Osteocyte (in vitro differentiated cells): ENCODE results near the gene CTDSPL. TPM values are rescaled to one million over a fixed set of nuclear protein-coding genes. Genes with fewer than 3 reads are reported as not detected.

Source experiments
- DNase-seq: peaks from one replicate; pipeline ENCODE4 v3.0.0; 2021; ENCODE audit warnings: mixed read lengths; ENCODE audit not compliant: unreplicated experiment; ENCODE audit errors: extremely low spot score
- H3K27ac Mint-ChIP-seq: one replicate; pipeline ENCODE4 v1.8.0; 2021; ENCODE audit warnings: mild to moderate bottlenecking, mixed read lengths; ENCODE audit not compliant: unreplicated experiment
- H3K27me3 Mint-ChIP-seq: one replicate; pipeline ENCODE4 v1.8.0; 2021; ENCODE audit warnings: mixed read lengths; ENCODE audit not compliant: unreplicated experiment
- H3K36me3 Mint-ChIP-seq: one replicate; pipeline ENCODE4 v1.8.0; 2021; ENCODE audit warnings: mixed read lengths; ENCODE audit not compliant: unreplicated experiment
- H3K4me1 Mint-ChIP-seq: one replicate; pipeline ENCODE4 v1.8.0; 2021; ENCODE audit warnings: mixed read lengths; ENCODE audit not compliant: unreplicated experiment
- H3K4me3 Mint-ChIP-seq: one replicate; pipeline ENCODE4 v1.8.0; 2021; ENCODE audit warnings: mild to moderate bottlenecking, moderate library complexity, mixed read lengths; ENCODE audit not compliant: unreplicated experiment
- H3K9me3 Mint-ChIP-seq: one replicate; pipeline ENCODE4 v1.8.0; 2021; ENCODE audit warnings: mixed read lengths; ENCODE audit not compliant: unreplicated experiment
- total RNA-seq: library from RNA; stranded (reverse); gene quantifications from 2 replicates; pipeline ENCODE4 v1.2.1, GENCODE V29; 2021
- TF ChIP-seq, protein P1 (sequence below): fragments of 200-600 bp; sonication (generic); IDR thresholded peaks from 2 replicates; pipeline ENCODE4 v1.5.0; 2021; ENCODE audit warnings: antibody characterized with exemption, mild to moderate bottlenecking, moderate library complexity

Gene CTDSPL
- total RNA-seq, 1 donor from 2014 or later: 71.6 TPM

DNA sequence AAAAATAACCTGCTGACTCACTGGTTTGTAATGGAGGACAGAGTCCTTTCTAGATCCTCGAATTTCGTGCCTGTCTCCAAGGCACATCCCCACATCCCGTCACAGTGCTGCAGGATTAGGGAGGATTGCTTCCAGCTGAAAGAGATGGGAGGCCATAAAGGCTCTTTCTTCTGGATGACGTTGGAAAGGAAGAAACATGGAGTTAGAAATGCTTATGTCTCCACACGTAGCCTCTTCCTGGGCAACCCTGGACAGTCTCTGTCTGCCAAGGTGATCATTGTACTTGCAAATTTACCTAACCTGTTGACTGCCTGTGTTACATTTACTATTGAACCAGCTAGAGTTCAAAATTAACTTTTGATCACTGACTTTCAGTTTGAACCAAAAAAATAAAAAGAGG lies 101.3 kb downstream of the CTDSPL start:
- DNase-seq: peak; percentile 23
- H3K36me3 Mint-ChIP-seq: peaks cover 15% of the 10 kb centered on the region
- peak overlapping the region; percentile 50 for H3K27ac Mint-ChIP-seq
- peaks cover 42% of the 10 kb centered on the region for H3K4me1 Mint-ChIP-seq
- no peaks in the 10 kb centered on the region for H3K9me3 Mint-ChIP-seq
- TF ChIP-seq, protein P1, sequence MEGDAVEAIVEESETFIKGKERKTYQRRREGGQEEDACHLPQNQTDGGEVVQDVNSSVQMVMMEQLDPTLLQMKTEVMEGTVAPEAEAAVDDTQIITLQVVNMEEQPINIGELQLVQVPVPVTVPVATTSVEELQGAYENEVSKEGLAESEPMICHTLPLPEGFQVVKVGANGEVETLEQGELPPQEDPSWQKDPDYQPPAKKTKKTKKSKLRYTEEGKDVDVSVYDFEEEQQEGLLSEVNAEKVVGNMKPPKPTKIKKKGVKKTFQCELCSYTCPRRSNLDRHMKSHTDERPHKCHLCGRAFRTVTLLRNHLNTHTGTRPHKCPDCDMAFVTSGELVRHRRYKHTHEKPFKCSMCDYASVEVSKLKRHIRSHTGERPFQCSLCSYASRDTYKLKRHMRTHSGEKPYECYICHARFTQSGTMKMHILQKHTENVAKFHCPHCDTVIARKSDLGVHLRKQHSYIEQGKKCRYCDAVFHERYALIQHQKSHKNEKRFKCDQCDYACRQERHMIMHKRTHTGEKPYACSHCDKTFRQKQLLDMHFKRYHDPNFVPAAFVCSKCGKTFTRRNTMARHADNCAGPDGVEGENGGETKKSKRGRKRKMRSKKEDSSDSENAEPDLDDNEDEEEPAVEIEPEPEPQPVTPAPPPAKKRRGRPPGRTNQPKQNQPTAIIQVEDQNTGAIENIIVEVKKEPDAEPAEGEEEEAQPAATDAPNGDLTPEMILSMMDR: no peak
- H3K27me3 Mint-ChIP-seq: no peaks in the 10 kb centered on the region
- no peak overlapping the region for H3K4me3 Mint-ChIP-seq

DNA sequence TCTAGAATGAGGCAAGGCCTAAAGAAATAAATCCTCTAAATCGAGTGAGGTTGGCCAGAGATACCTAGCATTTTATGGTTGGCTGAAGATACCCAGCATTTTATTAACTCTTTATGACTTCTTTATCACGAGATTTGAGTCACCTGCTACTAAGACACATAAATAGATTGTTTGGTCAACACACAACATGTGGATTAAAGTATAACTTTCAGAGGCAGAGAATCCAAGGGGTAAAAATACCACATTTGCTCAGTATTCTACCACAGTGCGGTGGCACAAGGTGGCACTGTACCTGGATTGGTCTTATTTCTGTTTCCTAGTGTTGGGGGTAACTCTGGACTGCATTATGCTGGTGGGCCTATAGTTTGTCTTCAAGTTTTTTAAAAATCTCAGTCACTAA lies 102.0 kb downstream of the CTDSPL start:
- TF ChIP-seq, protein P1: no peak
- no peak for DNase-seq
- Mint-ChIP-seq H3K9me3 (no peaks in the 10 kb centered on the region), H3K36me3 (peaks cover 20% of the 10 kb centered on the region), H3K27me3 (no peaks in the 10 kb centered on the region), H3K4me1 (peaks cover 44% of the 10 kb centered on the region), H3K27ac (no peak overlapping the region), H3K4me3 (no peak overlapping the region)

DNA sequence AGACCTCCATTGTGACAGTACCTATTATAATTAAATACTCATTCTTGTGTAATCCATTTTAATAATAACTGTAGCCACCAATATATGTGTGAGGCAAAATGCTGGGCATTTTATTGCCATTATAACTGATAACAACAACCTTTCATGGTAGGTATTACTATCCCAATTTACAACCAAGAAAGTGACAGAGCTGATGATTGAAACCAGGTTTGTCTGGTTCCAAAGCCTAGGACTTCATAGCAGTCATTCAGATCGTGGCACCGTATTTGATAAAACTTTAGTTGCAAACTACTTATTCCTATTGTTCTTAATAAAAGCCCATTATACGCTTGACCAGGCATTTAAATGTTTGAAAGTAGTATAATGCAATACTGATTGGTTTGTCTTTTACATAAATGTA lies 102.5 kb downstream of the CTDSPL start:
- Mint-ChIP-seq H3K27me3 (no peaks in the 10 kb centered on the region), H3K4me3 (no peak overlapping the region), H3K36me3 (peaks cover 19% of the 10 kb centered on the region), H3K27ac (no peak overlapping the region), H3K4me1 (peaks cover 48% of the 10 kb centered on the region), H3K9me3 (no peaks in the 10 kb centered on the region)
- TF ChIP-seq, protein P1: no peak
- no peak for DNase-seq

DNA sequence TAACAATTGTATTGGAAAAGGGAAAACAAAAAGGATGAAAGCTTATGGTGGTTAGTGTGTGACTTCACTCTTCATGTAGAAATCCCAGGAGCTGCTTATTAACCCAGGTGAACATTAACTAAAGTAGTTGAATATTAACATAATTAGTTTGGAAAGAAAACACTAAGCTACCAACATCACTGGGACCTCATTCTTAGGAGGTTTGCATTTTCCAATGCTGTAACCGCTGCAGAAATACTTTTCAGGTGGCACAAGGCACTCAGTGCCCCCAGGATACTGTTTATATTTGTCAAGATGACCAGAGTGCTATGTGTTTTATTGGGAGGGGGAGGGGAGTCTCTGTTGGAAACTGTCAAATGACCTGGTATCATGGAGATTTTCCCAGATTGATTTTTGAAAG lies 103.0 kb downstream of the CTDSPL start:
- peaks cover 54% of the 10 kb centered on the region for H3K4me1 Mint-ChIP-seq

DNA sequence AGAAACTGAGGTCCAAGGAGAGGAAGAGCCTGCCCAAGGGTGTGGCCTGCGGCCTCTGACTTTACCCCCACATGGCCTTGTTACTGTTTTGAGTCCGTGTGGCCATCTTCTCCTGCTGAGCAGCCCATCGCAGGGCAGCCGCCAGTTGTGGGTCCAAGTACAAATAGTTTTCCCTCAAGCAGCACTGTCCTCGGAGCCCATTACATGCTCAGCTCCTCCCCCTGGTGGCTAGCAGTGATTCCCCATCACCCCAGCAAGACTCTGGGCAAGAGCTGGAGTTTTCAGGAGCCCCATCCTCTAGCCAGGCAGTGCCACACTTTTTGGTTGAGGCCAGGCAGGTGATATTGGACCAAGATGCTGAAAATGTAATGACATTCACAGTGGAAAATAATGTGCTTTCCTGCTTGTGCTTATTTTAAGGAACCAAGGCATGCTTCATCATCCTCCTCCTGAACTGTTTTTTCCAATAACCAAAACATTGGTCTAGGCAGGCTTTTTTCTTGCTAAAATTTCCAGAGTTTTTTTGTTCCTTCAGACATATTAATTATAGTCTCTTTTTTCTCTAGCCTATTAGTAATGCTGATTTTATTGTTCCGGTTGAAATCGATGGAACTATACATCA lies 105.7 kb downstream of the CTDSPL start:
- no peaks in the 10 kb centered on the region for H3K27me3 Mint-ChIP-seq
- H3K9me3 Mint-ChIP-seq: no peaks in the 10 kb centered on the region
- H3K36me3 Mint-ChIP-seq: peaks cover 17% of the 10 kb centered on the region
- peaks cover 48% of the 10 kb centered on the region for H3K4me1 Mint-ChIP-seq
- peak overlapping the region; percentile 31 for H3K27ac Mint-ChIP-seq
- no peak overlapping the region for H3K4me3 Mint-ChIP-seq
- no peak for DNase-seq
- TF ChIP-seq, protein P1: peak; percentile 88

More for the DNA sequence above, 103.0 kb downstream of the CTDSPL start:
- peak overlapping the region; percentile 0 for H3K27ac Mint-ChIP-seq
- no peak for DNase-seq
- TF ChIP-seq, protein P1: no peak
- no peaks in the 10 kb centered on the region for H3K9me3 Mint-ChIP-seq
- H3K27me3 Mint-ChIP-seq: no peaks in the 10 kb centered on the region
- peaks cover 15% of the 10 kb centered on the region for H3K36me3 Mint-ChIP-seq
- H3K4me3 Mint-ChIP-seq: no peak overlapping the region
